Measurements from ENCODE around the gene P3H3.

P3H3 gene

GRCh38 chr12:6824901-6825381, 3.3 kb upstream of the P3H3 start:
- no peak overlapping the region for H3K4me3 ChIP-seq (ENCODE audit: low read length)
- H3K4me1 ChIP-seq (ENCODE audit: low read length): peaks cover 8% of the 10 kb centered on the region
- no peak overlapping the region for H2AFZ ChIP-seq (ENCODE audit: low read depth, low read length)
- peaks cover 36% of the 10 kb centered on the region for H3K27me3 ChIP-seq (ENCODE audit: low read depth, low read length)
- no peaks in the 10 kb centered on the region for H4K20me1 ChIP-seq (ENCODE audit: insufficient read depth, low read length)
- no peaks in the 10 kb centered on the region for H3K9me3 ChIP-seq (ENCODE audit: insufficient read depth, low read length)
- no peak overlapping the region for H3K4me2 ChIP-seq (ENCODE audit: low read length)
- no peak overlapping the region for H3K27ac ChIP-seq (ENCODE audit: low read length)
- no peaks in the 10 kb centered on the region for H3K36me3 ChIP-seq (replicated peaks; ENCODE audit: low read depth, low read length)
- no peaks in the 10 kb centered on the region for H3K79me2 ChIP-seq (ENCODE audit: low read length)
- H3K9ac ChIP-seq (ENCODE audit: low read length): no peak overlapping the region
- TF ChIP-seq, protein P1, sequence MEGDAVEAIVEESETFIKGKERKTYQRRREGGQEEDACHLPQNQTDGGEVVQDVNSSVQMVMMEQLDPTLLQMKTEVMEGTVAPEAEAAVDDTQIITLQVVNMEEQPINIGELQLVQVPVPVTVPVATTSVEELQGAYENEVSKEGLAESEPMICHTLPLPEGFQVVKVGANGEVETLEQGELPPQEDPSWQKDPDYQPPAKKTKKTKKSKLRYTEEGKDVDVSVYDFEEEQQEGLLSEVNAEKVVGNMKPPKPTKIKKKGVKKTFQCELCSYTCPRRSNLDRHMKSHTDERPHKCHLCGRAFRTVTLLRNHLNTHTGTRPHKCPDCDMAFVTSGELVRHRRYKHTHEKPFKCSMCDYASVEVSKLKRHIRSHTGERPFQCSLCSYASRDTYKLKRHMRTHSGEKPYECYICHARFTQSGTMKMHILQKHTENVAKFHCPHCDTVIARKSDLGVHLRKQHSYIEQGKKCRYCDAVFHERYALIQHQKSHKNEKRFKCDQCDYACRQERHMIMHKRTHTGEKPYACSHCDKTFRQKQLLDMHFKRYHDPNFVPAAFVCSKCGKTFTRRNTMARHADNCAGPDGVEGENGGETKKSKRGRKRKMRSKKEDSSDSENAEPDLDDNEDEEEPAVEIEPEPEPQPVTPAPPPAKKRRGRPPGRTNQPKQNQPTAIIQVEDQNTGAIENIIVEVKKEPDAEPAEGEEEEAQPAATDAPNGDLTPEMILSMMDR (IDR thresholded peaks at IDR 0.05; ENCODE audit: low read depth, low read length): no peak
- TF ChIP-seq EZH2phosphoT487 (IDR thresholded peaks at IDR 0.05; ENCODE audit: low read depth): no peak

- peaks cover 11% of the 10 kb centered on the region for H3K4me1 ChIP-seq (ENCODE audit: low read length)
- no peak overlapping the region for H3K4me3 ChIP-seq (ENCODE audit: low read length)
- TF ChIP-seq EZH2phosphoT487 (IDR thresholded peaks at IDR 0.05; ENCODE audit: low read depth): no peak
- TF ChIP-seq, protein P1 (IDR thresholded peaks at IDR 0.05; ENCODE audit: low read depth, low read length): peak; percentile 82
- no peaks in the 10 kb centered on the region for H3K9me3 ChIP-seq (ENCODE audit: insufficient read depth, low read length)
- H3K36me3 ChIP-seq (replicated peaks; ENCODE audit: low read depth, low read length): no peaks in the 10 kb centered on the region
- H4K20me1 ChIP-seq (ENCODE audit: insufficient read depth, low read length): no peaks in the 10 kb centered on the region
- peaks cover 35% of the 10 kb centered on the region for H3K27me3 ChIP-seq (ENCODE audit: low read depth, low read length)
- no peaks in the 10 kb centered on the region for H3K79me2 ChIP-seq (ENCODE audit: low read length)
- H2AFZ ChIP-seq (ENCODE audit: low read depth, low read length): no peak overlapping the region
- H3K27ac ChIP-seq (ENCODE audit: low read length): no peak overlapping the region
- no peak overlapping the region; the same call in 1 of the 2 replicates for H3K4me2 ChIP-seq (ENCODE audit: low read length)
- H3K9ac ChIP-seq (ENCODE audit: low read length): no peak overlapping the region
Measured at GRCh38 chr12:6825398-6826124, 2.6 kb upstream of the P3H3 start.

DNA sequence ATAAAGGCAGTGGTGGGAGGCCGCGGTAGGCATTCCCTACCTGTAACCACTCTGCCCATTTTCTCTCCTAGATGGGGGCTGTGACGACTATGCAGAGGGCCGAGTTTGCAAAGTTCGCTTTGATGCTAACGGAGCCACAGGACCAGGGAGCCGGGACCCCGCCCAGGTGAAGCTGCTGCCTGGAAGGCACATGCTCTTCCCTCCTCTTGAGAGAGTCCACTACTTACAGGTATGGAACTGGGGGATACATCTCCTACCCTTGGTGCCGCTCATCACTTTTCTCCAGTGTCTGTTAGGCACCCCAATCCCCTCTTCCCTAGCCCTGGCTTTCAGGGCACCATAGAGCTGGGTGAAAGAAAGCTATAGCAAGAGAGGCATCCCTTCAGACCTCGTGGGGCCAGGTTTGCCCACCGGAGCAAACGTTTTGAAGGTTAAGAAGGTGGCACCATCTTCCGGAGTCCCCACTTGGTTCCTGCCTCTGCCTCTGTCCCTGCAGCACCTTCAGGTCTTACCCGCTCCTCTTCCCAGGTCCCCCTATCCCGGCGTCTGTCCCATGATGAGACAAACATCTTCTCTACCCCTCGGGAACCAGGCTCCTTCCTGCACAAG, 2.0 kb upstream of the P3H3 start:
- no peaks in the 10 kb centered on the region for H4K20me1 ChIP-seq (ENCODE audit: insufficient read depth, low read length)
- no peaks in the 10 kb centered on the region for H3K36me3 ChIP-seq (replicated peaks; ENCODE audit: low read depth, low read length)
- no peaks in the 10 kb centered on the region for H3K9me3 ChIP-seq (ENCODE audit: insufficient read depth, low read length)
- peaks cover 11% of the 10 kb centered on the region for H3K4me1 ChIP-seq (ENCODE audit: low read length)
- no peak overlapping the region for H3K4me2 ChIP-seq (ENCODE audit: low read length)
- no peak overlapping the region for H3K27ac ChIP-seq (ENCODE audit: low read length)
- peaks cover 31% of the 10 kb centered on the region for H3K27me3 ChIP-seq (ENCODE audit: low read depth, low read length)
- no peak overlapping the region for H3K4me3 ChIP-seq (ENCODE audit: low read length)
- no peak for TF ChIP-seq EZH2phosphoT487 (IDR thresholded peaks at IDR 0.05; ENCODE audit: low read depth)
- TF ChIP-seq, protein P1 (IDR thresholded peaks at IDR 0.05; ENCODE audit: low read depth, low read length): no peak
- H3K9ac ChIP-seq (ENCODE audit: low read length): no peak overlapping the region
- H3K79me2 ChIP-seq (ENCODE audit: low read length): no peaks in the 10 kb centered on the region
- H2AFZ ChIP-seq (ENCODE audit: low read depth, low read length): no peak overlapping the region

DNA sequence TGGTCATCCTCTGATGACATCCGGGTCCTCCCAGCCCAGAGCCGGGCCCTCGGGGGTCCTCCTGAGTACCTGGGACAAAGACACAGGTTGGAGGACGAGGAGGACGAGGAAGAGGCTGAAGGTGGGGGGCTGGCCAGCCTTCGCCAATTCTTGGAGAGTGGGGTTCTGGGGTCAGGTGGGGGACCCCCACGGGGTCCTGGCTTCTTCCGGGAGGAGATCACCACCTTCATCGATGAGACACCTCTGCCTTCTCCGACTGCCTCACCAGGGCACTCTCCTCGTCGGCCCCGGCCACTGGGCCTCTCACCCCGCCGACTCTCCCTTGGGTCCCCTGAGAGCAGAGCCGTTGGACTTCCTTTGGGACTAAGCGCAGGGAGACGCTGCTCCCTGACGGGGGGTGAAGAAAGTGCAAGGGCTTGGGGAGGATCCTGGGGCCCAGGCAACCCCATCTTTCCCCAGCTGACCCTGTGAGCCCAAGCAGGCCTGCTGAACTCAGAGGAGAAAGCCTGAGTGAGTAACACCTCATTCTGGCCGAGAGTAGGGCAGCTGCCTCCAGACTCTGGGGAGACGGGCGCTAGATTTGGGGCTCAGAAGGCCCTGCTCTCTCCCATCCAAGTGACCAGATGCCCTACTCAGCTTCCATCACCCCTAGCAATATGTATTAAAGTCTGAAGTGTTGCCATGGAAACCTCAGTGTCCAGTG, 1.3 kb upstream of the P3H3 start:
- Histone ChIP-seq H3K36me3 (replicated peaks; ENCODE audit: low read depth, low read length) (peaks cover 2% of the 10 kb centered on the region), H3K4me3 (ENCODE audit: low read length) (peak overlapping the region; percentile 25; the same call in 1 of the 2 replicates), H3K4me2 (ENCODE audit: low read length) (peak overlapping the region; percentile 53), H4K20me1 (ENCODE audit: insufficient read depth, low read length) (no peaks in the 10 kb centered on the region), H3K79me2 (ENCODE audit: low read length) (no peaks in the 10 kb centered on the region), H3K27ac (ENCODE audit: low read length) (no peak overlapping the region), H3K27me3 (ENCODE audit: low read depth, low read length) (peaks cover 28% of the 10 kb centered on the region), H3K9ac (ENCODE audit: low read length) (no peak overlapping the region), H3K9me3 (ENCODE audit: insufficient read depth, low read length) (no peaks in the 10 kb centered on the region), H3K4me1 (ENCODE audit: low read length) (peaks cover 11% of the 10 kb centered on the region), H2AFZ (ENCODE audit: low read depth, low read length) (no peak overlapping the region)
- TF ChIP-seq EZH2phosphoT487 (IDR thresholded peaks at IDR 0.05; ENCODE audit: low read depth): no peak
- TF ChIP-seq, protein P1 (IDR thresholded peaks at IDR 0.05; ENCODE audit: low read depth, low read length): no peak

Data from OCI-LY3 (cell line).